Brain microvascular endothelial cell (primary cell): Measurements from ENCODE around the gene SLC9A6.
"Not testable (repeated sequence)": the region's sequence is repeated elsewhere in the genome, so short reads cannot be mapped to it uniquely, and the experiment has no call there.

ENCODE experiments used
- DNase-seq: peaks from one replicate; pipeline ENCODE4 v3.0.0-alpha.2; 2020
- H3K27ac ChIP-seq: fragments of 250-450 bp; sonication (Bioruptor Pico); 2 replicates; pipeline ENCODE4 v1.5.1; 2020; ENCODE audit warnings: mild to moderate bottlenecking, moderate library complexity
- H3K27me3 ChIP-seq: fragments of 250-450 bp; sonication (Bioruptor Pico); replicated peaks from 2 replicates; pipeline ENCODE4 v1.5.1; 2020; ENCODE audit warnings: mild to moderate bottlenecking
- H3K36me3 ChIP-seq: fragments of 250-450 bp; sonication (Bioruptor Pico); replicated peaks from 2 replicates; pipeline ENCODE4 v1.5.1; 2020; ENCODE audit warnings: mild to moderate bottlenecking
- H3K4me3 ChIP-seq: 2 replicates; pipeline ENCODE4 v1.5.1; 2011; ENCODE audit warnings: low read depth, mild to moderate bottlenecking, control low read depth, low read length, moderate library complexity
- in situ Hi-C: cut with HindIII; loops from 2 replicates; pipeline ENCODE4 v1.10.0; 2017; ENCODE audit warnings: low sequenced_read_pairs, low pct_ligation_motif_present
- TF ChIP-seq, protein P1 (sequence below): IDR thresholded peaks from 2 replicates; pipeline ENCODE4 v1.5.1; 2011; ENCODE audit warnings: low read depth, mild to moderate bottlenecking, moderate library complexity, low read length, control low read depth, inconsistent platforms; ENCODE audit errors: missing control alignments

SLC9A6 gene

DNA sequence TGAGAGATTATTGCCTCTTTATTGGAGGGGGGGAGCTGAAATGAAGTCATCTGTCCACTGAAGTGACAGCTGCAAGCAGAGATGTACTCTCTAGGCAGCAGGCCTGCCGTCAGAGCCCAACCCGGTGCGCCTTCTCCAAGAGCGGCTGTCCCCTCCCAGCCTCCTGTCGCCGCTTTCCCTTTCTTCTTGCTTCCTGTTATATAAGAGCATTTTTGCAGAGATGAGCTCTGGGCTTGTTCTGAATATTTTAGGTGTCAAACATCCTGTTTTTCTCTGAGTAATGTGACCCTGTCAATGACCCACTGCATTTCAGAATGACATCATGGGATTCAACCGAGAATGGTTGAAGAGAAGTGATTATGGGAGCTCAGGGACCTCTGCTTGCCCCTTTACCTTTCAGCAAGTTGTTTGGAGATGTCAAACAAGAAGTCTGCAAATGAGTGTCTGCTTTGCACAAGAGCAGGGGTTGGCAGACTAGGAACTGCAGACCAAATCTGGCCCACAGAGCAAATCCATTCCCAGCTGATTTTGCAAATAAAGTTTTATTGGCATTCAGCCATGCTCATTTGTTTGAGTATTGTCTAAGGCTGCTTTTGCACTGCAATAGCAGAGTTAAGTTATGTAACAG is 79.9 kb downstream of the SLC9A6 start:
- in situ Hi-C loops: no loop called here
- TF ChIP-seq, protein P1, sequence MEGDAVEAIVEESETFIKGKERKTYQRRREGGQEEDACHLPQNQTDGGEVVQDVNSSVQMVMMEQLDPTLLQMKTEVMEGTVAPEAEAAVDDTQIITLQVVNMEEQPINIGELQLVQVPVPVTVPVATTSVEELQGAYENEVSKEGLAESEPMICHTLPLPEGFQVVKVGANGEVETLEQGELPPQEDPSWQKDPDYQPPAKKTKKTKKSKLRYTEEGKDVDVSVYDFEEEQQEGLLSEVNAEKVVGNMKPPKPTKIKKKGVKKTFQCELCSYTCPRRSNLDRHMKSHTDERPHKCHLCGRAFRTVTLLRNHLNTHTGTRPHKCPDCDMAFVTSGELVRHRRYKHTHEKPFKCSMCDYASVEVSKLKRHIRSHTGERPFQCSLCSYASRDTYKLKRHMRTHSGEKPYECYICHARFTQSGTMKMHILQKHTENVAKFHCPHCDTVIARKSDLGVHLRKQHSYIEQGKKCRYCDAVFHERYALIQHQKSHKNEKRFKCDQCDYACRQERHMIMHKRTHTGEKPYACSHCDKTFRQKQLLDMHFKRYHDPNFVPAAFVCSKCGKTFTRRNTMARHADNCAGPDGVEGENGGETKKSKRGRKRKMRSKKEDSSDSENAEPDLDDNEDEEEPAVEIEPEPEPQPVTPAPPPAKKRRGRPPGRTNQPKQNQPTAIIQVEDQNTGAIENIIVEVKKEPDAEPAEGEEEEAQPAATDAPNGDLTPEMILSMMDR: no peak
- peak overlapping the region; percentile 81 for H3K27ac ChIP-seq
- peak; percentile 83 for DNase-seq
- H3K36me3 ChIP-seq: no peaks in the 10 kb centered on the region
- H3K27me3 ChIP-seq: no peaks in the 10 kb centered on the region
- no peak overlapping the region for H3K4me3 ChIP-seq

DNA sequence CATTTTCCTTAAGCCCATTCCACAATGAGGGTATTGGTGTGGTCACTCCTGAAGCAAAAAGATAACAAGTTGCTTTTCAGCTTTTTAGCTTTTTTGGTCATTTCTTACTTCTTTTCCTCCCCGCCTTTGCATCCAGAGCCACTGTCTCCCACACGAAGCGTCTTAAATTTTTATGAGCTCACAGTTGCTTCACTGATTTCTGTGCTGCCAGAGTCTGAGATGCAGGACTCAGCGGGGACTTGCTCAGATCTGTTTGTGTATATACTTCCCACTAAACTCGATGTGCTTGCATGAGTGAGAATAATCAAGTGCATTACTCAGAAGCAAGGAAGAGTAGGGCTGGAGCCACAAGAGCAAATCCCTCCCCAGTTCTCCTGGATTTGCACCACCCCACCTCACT is 81.9 kb downstream of the SLC9A6 start:
- Histone ChIP-seq H3K27ac (no peak overlapping the region), H3K4me3 (no peak overlapping the region), H3K36me3 (no peaks in the 10 kb centered on the region), H3K27me3 (no peaks in the 10 kb centered on the region)
- TF ChIP-seq, protein P1: no peak
- in situ Hi-C loops: no loop called here
- DNase-seq: no peak

DNA sequence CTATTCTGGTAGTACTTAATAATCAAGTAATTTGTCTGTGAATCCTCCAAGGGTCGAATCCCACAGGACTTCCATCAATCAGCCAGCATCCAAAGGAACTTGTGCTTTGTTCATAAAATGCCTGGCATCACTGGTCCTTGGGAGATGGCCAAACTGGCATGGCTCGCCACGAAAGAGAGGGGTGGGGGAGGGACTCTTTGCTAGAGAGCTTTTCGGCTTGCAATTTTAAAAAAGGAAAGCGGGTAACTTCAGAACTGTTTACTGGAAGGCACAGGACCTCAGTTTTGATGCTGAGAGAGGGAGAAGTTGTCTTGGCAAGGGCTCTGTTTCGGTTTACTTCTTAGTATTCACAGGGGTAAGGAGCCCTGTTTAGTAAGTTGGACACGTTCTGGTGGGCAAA is 82.7 kb downstream of the SLC9A6 start:
- H3K4me3 ChIP-seq: no peak overlapping the region
- no peaks in the 10 kb centered on the region for H3K27me3 ChIP-seq
- H3K27ac ChIP-seq: no peak overlapping the region
- in situ Hi-C loops: no loop called here
- H3K36me3 ChIP-seq: no peaks in the 10 kb centered on the region
- DNase-seq: no peak
- TF ChIP-seq, protein P1: no peak

DNA sequence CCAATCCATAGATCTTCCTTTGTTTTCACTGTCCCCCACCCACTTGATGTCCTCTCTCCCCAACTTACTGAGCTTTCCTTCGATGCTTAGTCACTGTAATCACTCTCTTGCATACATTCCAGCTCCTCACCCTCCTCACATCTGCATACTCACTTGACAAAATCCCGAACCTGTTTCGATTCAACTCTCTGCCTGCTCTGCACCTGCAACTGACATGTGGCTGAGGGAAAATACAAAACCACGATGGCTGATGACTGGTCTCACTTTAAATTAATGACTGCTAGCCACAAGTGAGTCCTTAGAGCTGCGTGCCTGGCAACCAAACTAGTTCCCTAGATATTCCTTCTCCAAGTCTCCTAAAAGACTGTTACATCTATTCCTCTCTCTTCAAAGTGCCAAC is 91.7 kb downstream of the SLC9A6 start:
- Histone ChIP-seq H3K27me3 (no peaks in the 10 kb centered on the region), H3K4me3 (no peak overlapping the region), H3K27ac (no peak overlapping the region), H3K36me3 (no peaks in the 10 kb centered on the region)
- no peak for DNase-seq
- TF ChIP-seq, protein P1: no peak
- in situ Hi-C loops: no loop called here

DNA sequence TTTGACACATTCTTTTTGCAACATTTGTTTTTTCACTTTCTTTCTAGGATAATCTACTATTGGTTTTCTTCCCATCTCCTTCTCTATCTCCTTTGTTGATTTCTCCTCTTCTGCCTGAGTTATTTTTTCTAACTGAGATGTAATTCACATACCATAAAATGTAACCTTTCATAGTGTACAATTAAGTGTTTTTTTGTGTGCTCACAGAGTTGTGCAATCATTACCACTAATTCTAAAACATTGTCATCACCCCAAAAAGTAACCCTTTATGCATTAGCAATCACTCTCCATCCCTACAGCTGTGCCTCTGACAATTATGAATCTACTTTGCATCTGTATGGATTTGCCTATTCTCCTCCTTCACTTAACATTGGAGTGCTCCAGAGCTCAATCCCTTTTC is 95.5 kb downstream of the SLC9A6 start:
- Histone ChIP-seq H3K27ac (no peak overlapping the region), H3K36me3 (no peaks in the 10 kb centered on the region), H3K27me3 (no peaks in the 10 kb centered on the region), H3K4me3 (no peak overlapping the region)
- DNase-seq: no peak
- in situ Hi-C loops: no loop called here
- TF ChIP-seq, protein P1: no peak

DNA sequence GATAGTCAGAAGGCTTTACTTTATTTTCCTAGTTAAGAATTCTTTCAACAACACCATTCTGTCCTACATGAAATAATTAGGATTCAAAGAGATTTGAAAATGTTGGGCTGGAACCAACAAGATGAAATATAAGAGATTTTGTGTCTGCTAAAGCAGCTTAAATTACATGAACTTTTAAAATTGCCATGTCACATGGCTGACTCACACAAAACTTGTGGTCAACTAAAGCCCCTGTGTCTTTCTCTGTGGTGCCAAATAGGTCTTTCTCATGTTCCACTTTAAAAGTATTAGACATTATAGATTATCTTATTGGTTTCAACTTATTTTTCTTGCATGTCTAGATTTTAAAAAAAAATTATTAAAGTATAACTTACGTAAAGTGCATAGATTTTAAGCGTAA is 101.3 kb downstream of the SLC9A6 start:
- Histone ChIP-seq H3K4me3 (no peak overlapping the region), H3K27ac (no peak overlapping the region), H3K27me3 (no peaks in the 10 kb centered on the region), H3K36me3 (no peaks in the 10 kb centered on the region)
- in situ Hi-C loops: no loop called here
- TF ChIP-seq, protein P1: no peak
- DNase-seq: peak; percentile 9

DNA sequence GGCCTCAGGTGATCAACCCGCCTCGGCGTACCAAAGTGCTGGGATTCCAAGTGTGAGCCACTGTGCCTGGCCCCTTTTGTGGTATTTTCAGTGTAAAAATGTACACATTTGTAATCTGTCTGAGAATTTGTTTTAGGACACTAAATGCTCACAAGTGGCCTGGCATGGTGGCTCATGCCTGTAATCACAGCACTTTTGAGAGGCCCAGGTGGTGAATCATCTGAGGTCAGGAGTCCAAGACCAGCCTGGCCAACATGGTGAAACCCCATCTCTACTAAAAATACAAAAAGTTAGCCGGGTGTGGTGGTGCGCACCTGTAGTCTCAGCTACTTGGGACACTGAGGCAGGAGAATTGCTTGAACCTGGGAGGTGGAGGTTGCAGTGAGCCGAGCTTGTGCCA is 106.7 kb downstream of the SLC9A6 start:
- H3K27ac ChIP-seq, in situ Hi-C loops, DNase-seq, H3K4me3 ChIP-seq, H3K36me3 ChIP-seq, H3K27me3 ChIP-seq: not testable (repeated sequence)
